ENCODE data around the gene CD40.

GRCh38 chr20:46145713-46146112, 27.6 kb downstream of the CD40 start:
- TF ChIP-seq, protein P1, sequence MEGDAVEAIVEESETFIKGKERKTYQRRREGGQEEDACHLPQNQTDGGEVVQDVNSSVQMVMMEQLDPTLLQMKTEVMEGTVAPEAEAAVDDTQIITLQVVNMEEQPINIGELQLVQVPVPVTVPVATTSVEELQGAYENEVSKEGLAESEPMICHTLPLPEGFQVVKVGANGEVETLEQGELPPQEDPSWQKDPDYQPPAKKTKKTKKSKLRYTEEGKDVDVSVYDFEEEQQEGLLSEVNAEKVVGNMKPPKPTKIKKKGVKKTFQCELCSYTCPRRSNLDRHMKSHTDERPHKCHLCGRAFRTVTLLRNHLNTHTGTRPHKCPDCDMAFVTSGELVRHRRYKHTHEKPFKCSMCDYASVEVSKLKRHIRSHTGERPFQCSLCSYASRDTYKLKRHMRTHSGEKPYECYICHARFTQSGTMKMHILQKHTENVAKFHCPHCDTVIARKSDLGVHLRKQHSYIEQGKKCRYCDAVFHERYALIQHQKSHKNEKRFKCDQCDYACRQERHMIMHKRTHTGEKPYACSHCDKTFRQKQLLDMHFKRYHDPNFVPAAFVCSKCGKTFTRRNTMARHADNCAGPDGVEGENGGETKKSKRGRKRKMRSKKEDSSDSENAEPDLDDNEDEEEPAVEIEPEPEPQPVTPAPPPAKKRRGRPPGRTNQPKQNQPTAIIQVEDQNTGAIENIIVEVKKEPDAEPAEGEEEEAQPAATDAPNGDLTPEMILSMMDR (conservative IDR thresholded peaks at IDR 0.05 in 1 of 2, IDR thresholded peaks at IDR 0.05 in 1 of 2; ENCODE audit: low read depth in 1 of 2, low read length in 2 of 2) = no peak
- TF ChIP-seq EZH2 (IDR thresholded peaks at IDR 0.05; ENCODE audit: low read length, missing control alignments) = no peak
